GM21390 (cell line): ENCODE results near the gene UBXN10.

Experiments used
- ATAC-seq: cut with Tn5 transposase; IDR thresholded peaks from one replicate; pipeline ENCODE4 v1.9.1; 2021; ENCODE audit not compliant: unreplicated experiment

UBXN10 gene

GRCh38 chr1:20185834-20186782 is at the start of gene UBXN10, which contains the start of gene PLA2G2C:
TSS of gene UBXN10 (plus strand) at chr1:20186096. CDS start at chr1:20190562, 4,466 bp downstream.
TSS of gene PLA2G2C (minus strand) at chr1:20186518. CDS start at chr1:20177363, 9,155 bp downstream.
- ATAC-seq, result no peak

- no peak for ATAC-seq
Observed at GRCh38 chr1:20136249-20136648, 49.6 kb upstream of the UBXN10 start.

- no peak for ATAC-seq
Observed at GRCh38 chr1:20137055-20137454, 48.8 kb upstream of the UBXN10 start.

- no peak for ATAC-seq
Observed at GRCh38 chr1:20137604-20138003, 48.3 kb upstream of the UBXN10 start.

GRCh38 chr1:20138346-20138745 is 47.5 kb upstream of the UBXN10 start:
- ATAC-seq, result no peak

- no peak for ATAC-seq
Observed at GRCh38 chr1:20138961-20139550, 46.8 kb upstream of the UBXN10 start, which contains the start of gene PLA2G2F. TSS of gene PLA2G2F (plus strand) at chr1:20139323. CDS start at chr1:20139428, 105 bp downstream.

- no peak for ATAC-seq
Observed at GRCh38 chr1:20139776-20140612, 45.9 kb upstream of the UBXN10 start.

GRCh38 chr1:20141001-20141400 is 44.9 kb upstream of the UBXN10 start:
- no peak for ATAC-seq

- ATAC-seq, result no peak
Observed at GRCh38 chr1:20141466-20141865, 44.4 kb upstream of the UBXN10 start.

- no peak for ATAC-seq
Observed at GRCh38 chr1:20142001-20142710, 43.7 kb upstream of the UBXN10 start.

- ATAC-seq, result no peak
Observed at GRCh38 chr1:20143318-20143717, 42.6 kb upstream of the UBXN10 start.

- no peak for ATAC-seq
Observed at GRCh38 chr1:20143734-20144565, 41.9 kb upstream of the UBXN10 start.

- no peak for ATAC-seq
Observed at GRCh38 chr1:20147846-20148570, 37.9 kb upstream of the UBXN10 start.

GRCh38 chr1:20148571-20149500 is 37.1 kb upstream of the UBXN10 start:
- no peak for ATAC-seq

- no peak for ATAC-seq
Observed at GRCh38 chr1:20149601-20150325, 36.1 kb upstream of the UBXN10 start.

- no peak for ATAC-seq
Observed at GRCh38 chr1:20150326-20150705, 35.6 kb upstream of the UBXN10 start.

GRCh38 chr1:20150969-20151368 is 34.9 kb upstream of the UBXN10 start:
- ATAC-seq, result no peak
